NCI-H226 (cell line): ENCODE results near the gene IQGAP3.

Source experiments
- DNase-seq: peaks from one replicate; pipeline ENCODE4 v3.0.0-alpha.2; 2015

IQGAP3 gene

GRCh38 chr1:156505679-156506298 is 66.6 kb downstream of the IQGAP3 start:
- no peak for DNase-seq

GRCh38 chr1:156504821-156505678 is 67.3 kb downstream of the IQGAP3 start:
- peak; percentile 99 for DNase-seq

GRCh38 chr1:156504438-156504813 is 67.9 kb downstream of the IQGAP3 start:
- peak; percentile 31 for DNase-seq

- peak; percentile 29 for DNase-seq
Observed at GRCh38 chr1:156503698-156504437, 68.5 kb downstream of the IQGAP3 start.

GRCh38 chr1:156502894-156503697 is 69.3 kb downstream of the IQGAP3 start:
- peak; percentile 97 for DNase-seq

- peak; percentile 46 for DNase-seq
Observed at GRCh38 chr1:156502391-156502893, 69.9 kb downstream of the IQGAP3 start.

- peak; percentile 96 for DNase-seq
Observed at GRCh38 chr1:156500793-156501506, 71.4 kb downstream of the IQGAP3 start.

- no peak for DNase-seq
Observed at GRCh38 chr1:156500543-156500792, 71.9 kb downstream of the IQGAP3 start, which contains the start of gene MEF2D. TSS of gene MEF2D (minus strand) at chr1:156500775. CDS start at chr1:156483292, 17,483 bp downstream.

- no peak for DNase-seq
Observed at GRCh38 chr1:156499842-156500542, 72.4 kb downstream of the IQGAP3 start.

GRCh38 chr1:156499194-156499841 is 73.0 kb downstream of the IQGAP3 start:
- no peak for DNase-seq

- DNase-seq, result peak; percentile 36
Observed at GRCh38 chr1:156498432-156499193, 73.8 kb downstream of the IQGAP3 start.

GRCh38 chr1:156497743-156498431 is 74.5 kb downstream of the IQGAP3 start:
- DNase-seq, result no peak

GRCh38 chr1:156497078-156497742 is 75.2 kb downstream of the IQGAP3 start:
- DNase-seq, result no peak

GRCh38 chr1:156496211-156496761 is 76.1 kb downstream of the IQGAP3 start:
- no peak for DNase-seq

GRCh38 chr1:156495401-156496140 is 76.8 kb downstream of the IQGAP3 start:
- no peak for DNase-seq

- no peak for DNase-seq
Observed at GRCh38 chr1:156494309-156494895, 78.0 kb downstream of the IQGAP3 start.

GRCh38 chr1:156493742-156494141 is 78.6 kb downstream of the IQGAP3 start:
- DNase-seq, result no peak
